ENCODE results near the gene KIAA1328. TPM values are rescaled to one million over a fixed set of nuclear protein-coding genes. Genes with fewer than 3 reads are reported as not detected.
"Not testable (repeated sequence)": the region's sequence is repeated elsewhere in the genome, so short reads cannot be mapped to it uniquely, and the experiment has no call there.

Gene KIAA1328
- total and polyA plus RNA-seq, 2 experiments from 2014 or later = 3.8 to 11.5 TPM

DNA sequence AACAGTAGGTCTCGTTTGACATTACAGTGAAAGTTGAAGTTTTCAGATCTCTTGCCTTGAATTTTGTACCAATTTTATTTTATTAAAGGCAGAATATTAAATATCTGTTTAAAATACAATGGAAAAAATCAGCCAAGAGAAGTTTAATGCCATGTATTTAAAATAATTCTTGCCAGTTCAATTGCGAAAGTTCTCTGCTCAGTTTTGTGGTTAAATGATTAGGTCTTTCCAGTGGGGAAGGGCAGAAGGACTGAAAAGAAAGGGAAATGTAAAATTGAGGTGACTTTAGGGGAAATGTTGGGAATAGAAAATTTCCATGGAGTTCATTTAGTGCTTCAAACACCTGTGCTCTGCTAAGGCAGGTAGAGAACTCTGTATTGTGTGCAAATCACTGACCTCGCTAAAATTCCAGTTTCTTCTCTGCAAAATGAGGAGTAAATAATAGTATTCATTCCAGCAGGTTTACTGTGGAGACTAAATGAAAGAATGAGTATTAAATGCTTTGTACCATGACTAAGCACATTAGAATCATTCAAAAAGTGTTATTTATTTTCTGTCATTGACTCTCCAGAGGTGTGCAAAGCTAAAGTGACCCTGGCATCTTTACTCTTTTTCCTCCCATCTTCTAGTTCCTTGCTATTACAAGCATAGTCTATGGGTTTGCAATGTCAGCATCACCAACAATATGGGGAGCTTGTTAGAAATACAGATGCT is 74.4 kb downstream of the KIAA1328 start:
- Histone ChIP-seq H3K4me1 (ENCODE audit: low read depth) (no peaks in the 10 kb centered on the region), H3K4me3 (no peak overlapping the region), H3K27ac (no peak overlapping the region), H3K9me3 (ENCODE audit: low read depth) (no peaks in the 10 kb centered on the region), H3K27me3 (no peaks in the 10 kb centered on the region), H3K36me3 (no peaks in the 10 kb centered on the region)
- DNase-seq (ENCODE audit: low read depth in 1 of 2, low spot score in 1 of 2) = peak in 1 of 2 donors; percentile 50
- no peak for TF ChIP-seq CTCF (IDR thresholded peaks at IDR 0.05; ENCODE audit: low read depth, low read length)

- Histone ChIP-seq H3K27ac (no peak overlapping the region), H3K9me3 (ENCODE audit: low read depth) (no peaks in the 10 kb centered on the region), H3K36me3 (no peaks in the 10 kb centered on the region), H3K4me1 (ENCODE audit: low read depth) (no peaks in the 10 kb centered on the region), H3K4me3 (no peak overlapping the region), H3K27me3 (no peaks in the 10 kb centered on the region)
- DNase-seq (ENCODE audit: low read depth in 1 of 2, low spot score in 1 of 2) = no peak
- TF ChIP-seq CTCF (IDR thresholded peaks at IDR 0.05; ENCODE audit: low read depth, low read length) = no peak
Measured at GRCh38 chr18:36905571-36905970, 76.6 kb downstream of the KIAA1328 start.

GRCh38 chr18:36909282-36909681 is 80.4 kb downstream of the KIAA1328 start:
- not testable (repeated sequence) for H3K9me3 ChIP-seq (ENCODE audit: low read depth); H3K4me3 ChIP-seq; H3K27me3 ChIP-seq; H3K4me1 ChIP-seq (ENCODE audit: low read depth); DNase-seq (ENCODE audit: low read depth in 1 of 2, low spot score in 1 of 2); H3K27ac ChIP-seq; H3K36me3 ChIP-seq

- Histone ChIP-seq H3K4me1 (ENCODE audit: low read depth) (no peaks in the 10 kb centered on the region), H3K36me3 (no peaks in the 10 kb centered on the region), H3K27ac (no peak overlapping the region), H3K9me3 (ENCODE audit: low read depth) (no peaks in the 10 kb centered on the region), H3K4me3 (no peak overlapping the region), H3K27me3 (no peaks in the 10 kb centered on the region)
- no peak for TF ChIP-seq CTCF (IDR thresholded peaks at IDR 0.05; ENCODE audit: low read depth, low read length)
- DNase-seq (ENCODE audit: low read depth in 1 of 2, low spot score in 1 of 2) = no peak
Measured at GRCh38 chr18:36912887-36913286, 84.0 kb downstream of the KIAA1328 start.

GRCh38 chr18:36917907-36918306 is 89.0 kb downstream of the KIAA1328 start:
- no peaks in the 10 kb centered on the region for H3K4me1 ChIP-seq (ENCODE audit: low read depth)
- H3K4me3 ChIP-seq = no peak overlapping the region
- H3K27ac ChIP-seq = no peak overlapping the region
- DNase-seq (ENCODE audit: low read depth in 1 of 2, low spot score in 1 of 2) = no peak
- H3K36me3 ChIP-seq = no peaks in the 10 kb centered on the region
- no peaks in the 10 kb centered on the region for H3K27me3 ChIP-seq
- no peaks in the 10 kb centered on the region for H3K9me3 ChIP-seq (ENCODE audit: low read depth)
- TF ChIP-seq CTCF (IDR thresholded peaks at IDR 0.05; ENCODE audit: low read depth, low read length) = no peak

DNA sequence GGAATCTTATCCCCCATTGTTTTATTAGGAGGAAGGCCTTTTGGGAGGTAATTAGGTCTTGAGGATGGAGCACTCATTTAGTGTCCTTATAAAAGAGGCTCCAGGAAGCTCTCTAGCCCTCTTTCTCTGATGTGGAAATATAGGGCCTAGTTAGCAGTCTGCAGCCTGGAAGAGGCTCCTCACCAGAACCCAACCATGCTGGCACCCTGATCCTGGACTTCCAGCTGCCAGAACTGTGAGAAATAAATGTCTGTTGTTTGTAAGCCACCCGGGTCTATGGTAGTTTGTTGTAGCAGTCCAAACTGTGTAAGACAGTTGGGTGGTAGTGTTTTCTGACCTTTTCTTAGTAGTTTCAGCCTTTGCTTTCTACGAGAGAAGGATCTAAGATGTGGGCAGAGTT is 100.7 kb downstream of the KIAA1328 start:
- H3K9me3 ChIP-seq (ENCODE audit: low read depth) = no peaks in the 10 kb centered on the region
- H3K4me1 ChIP-seq (ENCODE audit: low read depth) = no peaks in the 10 kb centered on the region
- H3K4me3 ChIP-seq = no peak overlapping the region
- H3K27me3 ChIP-seq = no peaks in the 10 kb centered on the region
- TF ChIP-seq CTCF (IDR thresholded peaks at IDR 0.05; ENCODE audit: low read depth, low read length) = no peak
- no peak for DNase-seq (ENCODE audit: low read depth in 1 of 2, low spot score in 1 of 2)
- H3K36me3 ChIP-seq = no peaks in the 10 kb centered on the region
- H3K27ac ChIP-seq = no peak overlapping the region
